HPDE6-E6E7 (cell line): ENCODE results near the gene GALR2.
"Not testable (repeated sequence)": the region's sequence is repeated elsewhere in the genome, so short reads cannot be mapped to it uniquely, and the experiment has no call there.

Source experiments
- DNase-seq: peaks from one replicate; pipeline ENCODE4 v3.0.0; 2011; ENCODE audit warnings: missing footprints; ENCODE audit errors: extremely low spot score

Gene GALR2

DNA sequence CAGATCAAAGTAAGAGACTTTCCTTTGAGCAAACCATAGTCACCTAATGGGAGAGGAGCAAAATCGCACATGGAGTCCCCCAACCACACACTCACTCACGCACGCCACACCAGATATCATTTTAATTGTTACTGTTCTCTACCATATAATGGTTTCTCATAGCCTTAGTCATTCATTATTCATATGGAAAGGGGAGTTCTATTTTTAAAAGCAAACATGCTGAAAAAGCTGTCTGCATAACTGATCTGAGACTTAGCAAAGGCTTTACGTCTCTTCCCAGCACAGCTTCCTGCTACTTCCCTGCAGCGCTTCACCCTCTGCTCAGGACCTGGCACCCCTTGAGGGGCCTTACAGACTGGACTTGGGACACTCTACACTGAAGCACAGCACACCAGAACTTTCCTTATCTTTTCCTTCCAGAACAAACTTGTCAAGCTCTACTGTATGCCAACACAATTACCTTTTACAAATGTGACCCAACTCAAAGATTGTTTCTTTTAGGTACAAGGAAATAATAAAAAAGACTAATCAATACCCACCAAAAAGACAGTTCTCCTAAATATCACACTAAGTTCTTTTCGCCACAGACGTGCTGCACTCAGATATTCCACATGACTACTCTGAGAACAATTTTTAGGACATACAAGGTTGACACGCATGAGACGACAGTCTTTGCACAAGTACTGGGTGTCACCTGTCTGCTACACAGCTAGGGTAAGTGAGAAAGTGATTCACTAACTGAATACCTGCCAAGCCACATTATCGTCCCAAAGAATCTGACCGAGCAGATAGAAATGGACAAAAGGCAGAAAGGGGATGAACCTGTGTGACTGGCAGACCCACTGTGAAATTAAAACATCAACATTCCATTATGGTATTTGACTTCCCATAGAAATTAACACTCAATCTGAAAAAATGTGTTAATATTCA lies 23.8 kb upstream of the GALR2 start:
- DNase-seq, result no peak

- no peak for DNase-seq
Measured at GRCh38 chr17:76051561-76051960, 23.0 kb upstream of the GALR2 start.

- DNase-seq, result peak; percentile 76
Measured at GRCh38 chr17:76053246-76054111, 21.1 kb upstream of the GALR2 start.

- peak; percentile 90 for DNase-seq
Measured at GRCh38 chr17:76054112-76054476, 20.5 kb upstream of the GALR2 start.

DNA sequence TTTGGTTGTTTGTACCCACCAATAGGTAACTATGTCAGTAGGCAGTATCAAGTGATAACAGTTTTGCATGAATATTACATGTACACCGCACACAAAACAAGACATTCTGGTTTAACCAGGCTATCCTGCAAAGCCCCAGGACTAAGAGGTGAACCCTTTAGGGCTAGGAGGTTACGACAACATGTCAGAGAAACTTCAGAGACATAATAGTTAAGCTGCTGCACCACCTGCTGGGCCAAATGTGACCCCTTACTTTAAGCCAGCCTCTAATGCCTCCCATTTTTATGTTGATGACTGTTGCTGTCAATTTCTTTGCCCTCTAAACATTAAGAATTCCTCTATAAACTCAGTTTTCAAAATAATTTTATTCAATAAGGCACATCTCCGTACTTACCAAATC lies 17.7 kb upstream of the GALR2 start:
- no peak for DNase-seq

- not testable (repeated sequence) for DNase-seq
Measured at GRCh38 chr17:76058264-76058663, 16.3 kb upstream of the GALR2 start.

DNA sequence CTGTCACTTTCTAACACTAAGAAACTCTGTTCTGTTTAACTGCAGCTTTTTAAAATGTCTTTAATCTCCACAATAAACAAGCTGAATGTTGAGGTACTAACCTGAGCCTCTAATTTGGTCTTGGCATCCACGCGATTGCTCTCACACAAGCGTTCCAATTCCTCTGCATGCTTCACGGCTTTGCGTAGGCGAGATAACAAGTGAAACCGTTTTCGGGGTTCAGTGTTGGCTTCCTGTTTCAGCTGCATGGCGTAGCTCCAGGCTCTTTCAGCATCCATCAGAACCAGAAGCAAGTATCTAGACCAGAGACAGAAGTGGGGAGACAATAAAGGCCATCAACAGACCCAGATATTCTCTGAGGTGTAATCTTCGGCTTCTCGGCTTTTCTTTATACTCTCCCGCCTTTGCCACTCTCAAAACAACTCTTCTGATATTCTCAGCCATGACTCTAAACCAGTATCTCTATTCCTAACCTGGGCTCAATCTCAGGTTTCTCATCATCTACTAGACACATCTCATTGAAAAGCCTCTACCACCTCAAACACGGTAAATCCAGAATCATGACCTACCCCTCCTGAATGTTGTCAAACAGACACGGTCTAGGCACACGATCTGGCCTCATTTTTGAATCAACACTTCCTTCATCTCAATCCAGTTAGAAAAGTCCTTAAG lies 10.6 kb upstream of the GALR2 start:
- no peak for DNase-seq

- no peak for DNase-seq
Measured at GRCh38 chr17:76065775-76066174, 8.8 kb upstream of the GALR2 start.

DNA sequence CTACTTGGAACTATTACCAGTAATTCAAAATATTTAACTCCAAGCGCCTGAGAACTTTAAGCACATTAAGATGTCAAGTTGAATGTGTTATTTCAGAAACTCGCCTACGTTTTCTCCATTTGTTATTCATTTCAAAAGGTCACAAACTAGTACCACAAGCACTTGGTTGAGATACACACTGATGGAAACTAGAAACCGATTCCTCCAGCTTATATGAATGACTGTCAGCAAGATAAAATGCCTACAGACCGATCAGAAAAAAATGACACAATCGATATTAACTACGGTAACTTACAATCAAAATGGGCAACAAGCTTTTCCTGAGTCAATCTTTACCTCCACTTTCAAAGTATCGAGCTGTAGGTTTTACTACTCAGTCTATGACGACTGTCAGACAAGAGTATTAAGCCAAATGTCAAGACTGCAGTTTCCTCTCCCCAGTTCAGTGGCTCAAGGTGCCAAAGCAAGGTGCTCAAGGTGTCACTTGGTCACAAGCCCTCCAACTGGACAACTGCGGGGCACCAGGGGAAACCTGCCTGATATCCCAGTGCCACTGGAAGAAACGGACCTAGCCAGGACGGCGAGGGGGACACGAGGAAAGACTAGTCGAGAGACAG lies 2.9 kb upstream of the GALR2 start:
- no peak for DNase-seq

GRCh38 chr17:76072148-76072858 lies 2.3 kb upstream of the GALR2 start, which contains the start of gene SRP68:
Gene SRP68 (minus strand): TSS chr17:76072517. CDS start chr17:76072491, 26 bp downstream.
- peak; percentile 98 for DNase-seq

GRCh38 chr17:76075364-76076145 lies 974 bp downstream of the GALR2 start:
- DNase-seq, result no peak

DNA sequence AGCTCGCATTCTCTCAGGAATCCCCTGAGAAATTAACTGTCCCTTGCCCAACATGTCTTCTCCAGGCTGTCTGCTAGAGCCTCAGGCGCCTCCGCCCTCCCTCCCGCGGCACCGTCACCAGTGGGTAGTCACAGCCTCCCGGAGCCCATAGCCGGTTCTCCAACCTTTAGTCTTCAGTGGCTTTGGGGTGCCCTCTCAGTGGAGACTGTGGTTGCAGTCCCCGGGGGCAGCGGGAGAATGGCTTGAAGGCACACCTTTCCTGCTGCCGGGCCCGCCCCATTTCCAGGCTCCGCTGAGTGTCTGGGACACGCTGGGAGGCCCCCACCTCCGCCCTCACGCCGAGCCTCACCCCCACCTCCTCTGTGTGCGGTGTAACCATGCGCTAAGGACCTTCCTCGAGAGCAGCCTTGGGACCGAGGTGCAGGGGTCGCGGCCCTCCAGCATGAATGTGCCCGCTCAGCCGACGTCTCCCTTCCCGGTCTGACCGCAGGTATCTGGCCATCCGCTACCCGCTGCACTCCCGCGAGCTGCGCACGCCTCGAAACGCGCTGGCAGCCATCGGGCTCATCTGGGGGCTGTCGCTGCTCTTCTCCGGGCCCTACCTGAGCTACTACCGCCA lies 1.7 kb downstream of the GALR2 start:
- DNase-seq, result no peak

DNA sequence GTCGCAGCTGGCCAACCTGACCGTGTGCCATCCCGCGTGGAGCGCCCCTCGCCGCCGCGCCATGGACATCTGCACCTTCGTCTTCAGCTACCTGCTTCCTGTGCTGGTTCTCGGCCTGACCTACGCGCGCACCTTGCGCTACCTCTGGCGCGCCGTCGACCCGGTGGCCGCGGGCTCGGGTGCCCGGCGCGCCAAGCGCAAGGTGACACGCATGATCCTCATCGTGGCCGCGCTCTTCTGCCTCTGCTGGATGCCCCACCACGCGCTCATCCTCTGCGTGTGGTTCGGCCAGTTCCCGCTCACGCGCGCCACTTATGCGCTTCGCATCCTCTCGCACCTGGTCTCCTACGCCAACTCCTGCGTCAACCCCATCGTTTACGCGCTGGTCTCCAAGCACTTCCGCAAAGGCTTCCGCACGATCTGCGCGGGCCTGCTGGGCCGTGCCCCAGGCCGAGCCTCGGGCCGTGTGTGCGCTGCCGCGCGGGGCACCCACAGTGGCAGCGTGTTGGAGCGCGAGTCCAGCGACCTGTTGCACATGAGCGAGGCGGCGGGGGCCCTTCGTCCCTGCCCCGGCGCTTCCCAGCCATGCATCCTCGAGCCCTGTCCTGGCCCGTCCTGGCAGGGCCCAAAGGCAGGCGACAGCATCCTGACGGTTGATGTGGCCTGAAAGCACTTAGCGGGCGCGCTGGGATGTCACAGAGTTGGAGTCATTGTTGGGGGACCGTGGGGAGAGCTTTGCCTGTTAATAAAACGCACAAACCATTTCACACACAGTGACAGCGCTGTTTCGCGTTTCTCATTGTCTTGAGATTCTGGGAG lies 2.4 kb downstream of the GALR2 start:
- DNase-seq, result no peak

- DNase-seq, result no peak
Measured at GRCh38 chr17:76077584-76078110, 3.1 kb downstream of the GALR2 start.

DNA sequence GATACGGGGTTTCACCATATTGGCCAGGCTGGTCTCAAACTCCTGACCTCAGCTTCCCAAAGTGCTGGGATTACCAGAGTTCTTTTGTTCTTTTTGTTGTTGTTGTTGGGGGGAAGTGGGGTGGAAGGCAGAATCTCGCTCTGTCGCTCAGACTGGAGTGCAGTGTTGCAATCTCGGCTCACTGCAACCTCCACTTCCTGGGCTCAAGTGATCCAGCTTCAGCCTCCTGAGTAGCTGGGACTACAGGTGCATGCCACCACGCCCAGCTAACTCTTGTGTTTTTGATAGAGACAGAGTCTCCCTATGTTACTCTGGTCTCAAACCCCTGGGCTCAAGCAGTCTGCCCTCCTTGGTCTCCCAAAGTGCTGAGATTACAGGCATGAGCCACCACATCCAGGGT lies 3.8 kb downstream of the GALR2 start:
- not testable (repeated sequence) for DNase-seq

- DNase-seq, result no peak
Measured at GRCh38 chr17:76078860-76079534, 4.4 kb downstream of the GALR2 start, which contains the start of gene ZACN. Gene ZACN (plus strand): TSS chr17:76079182. CDS start chr17:76079265, 83 bp downstream.

DNA sequence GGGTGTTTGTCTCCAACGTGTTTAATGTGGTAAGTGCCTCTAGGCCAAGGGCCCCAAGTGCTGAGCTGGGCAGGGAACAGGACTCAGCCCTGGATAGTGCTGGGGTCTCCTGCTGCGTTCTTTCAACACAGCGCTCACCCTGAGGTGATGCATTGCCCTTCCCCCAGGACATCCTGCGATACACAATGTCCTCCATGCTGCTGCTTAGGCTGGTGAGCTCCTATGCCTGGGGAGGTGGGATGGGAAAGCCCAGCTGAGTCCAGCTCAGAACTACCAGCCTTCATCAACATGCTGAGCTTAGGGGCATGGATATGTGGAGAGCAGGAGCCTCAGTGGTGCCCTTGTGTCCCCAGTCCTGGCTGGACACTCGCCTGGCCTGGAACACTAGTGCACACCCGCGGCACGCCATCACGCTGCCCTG lies 5.0 kb downstream of the GALR2 start:
- DNase-seq, result no peak
